ENCODE data around the gene COL4A3.
A peak's percentile ranks its signal among the peaks of the same experiment; 100 is the strongest.

The COL4A3 gene

DNA sequence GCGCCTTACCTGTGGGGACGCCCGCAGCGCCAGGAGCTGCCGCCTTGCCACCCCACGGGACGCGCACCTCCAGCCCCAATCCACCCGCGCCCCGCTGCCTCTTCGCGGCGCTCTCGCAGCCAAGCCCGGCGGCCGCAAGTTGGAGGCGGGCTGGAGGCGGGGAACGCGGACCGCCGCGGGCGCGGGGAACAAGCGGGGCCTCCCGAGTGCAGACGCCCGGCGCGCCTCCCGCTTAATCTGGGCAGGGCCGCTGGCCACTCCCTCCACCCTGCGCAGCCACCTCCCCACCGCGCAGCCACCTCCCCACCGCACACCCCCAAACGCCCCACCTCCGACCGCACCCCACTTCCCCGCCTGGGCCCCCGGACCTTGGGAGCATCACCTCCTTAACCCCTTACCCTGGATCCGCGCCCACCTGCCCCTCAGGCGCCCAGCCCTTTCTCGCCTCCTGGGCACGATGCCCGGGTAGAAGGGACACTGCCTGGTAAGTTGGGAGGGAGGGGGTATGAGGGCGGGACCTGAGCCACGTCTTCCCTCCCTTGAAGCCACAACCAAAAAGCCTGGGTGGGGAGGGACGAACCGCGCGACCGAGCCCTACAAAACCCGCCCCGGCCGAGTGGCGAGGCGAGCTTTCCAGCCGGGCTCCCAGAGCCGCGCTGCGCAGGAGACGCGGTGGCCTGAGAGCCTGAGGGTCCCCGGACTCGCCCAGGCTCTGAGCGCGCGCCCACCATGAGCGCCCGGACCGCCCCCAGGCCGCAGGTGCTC lies at the start of gene COL4A3, which contains the start of gene COL4A4:
Gene COL4A3, plus strand, starts transcription at position 627 of the 765 bp plus-strand sequence. Its CDS starts 103 bp downstream, at position 730.
Gene COL4A4, minus strand, starts transcription at position 208 of the 765 bp plus-strand sequence. CDS start 16,722 bp downstream, outside the sequence.
- DNase-seq (ENCODE audit: low spot score), result peak; percentile 20

DNA sequence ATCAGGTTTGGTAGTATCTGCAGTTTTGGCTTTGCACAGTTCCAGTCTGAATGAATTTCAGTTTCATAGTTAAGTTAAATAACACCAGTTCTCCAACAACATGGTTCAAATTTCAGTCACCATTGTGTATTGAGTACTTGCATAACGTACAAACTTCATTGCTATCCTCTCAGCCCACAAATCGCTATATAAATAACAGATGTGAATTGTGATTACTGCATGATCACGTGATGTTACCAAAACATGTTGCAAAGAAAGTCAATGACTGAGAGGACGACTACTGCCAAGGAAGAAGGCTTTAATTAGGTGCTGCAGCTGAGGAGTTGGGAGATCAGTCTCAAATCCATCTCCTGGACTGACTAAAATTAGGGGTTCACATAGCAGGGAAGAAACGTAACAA lies 48.7 kb upstream of the COL4A3 start:
- no peak for DNase-seq (ENCODE audit: low spot score)

DNA sequence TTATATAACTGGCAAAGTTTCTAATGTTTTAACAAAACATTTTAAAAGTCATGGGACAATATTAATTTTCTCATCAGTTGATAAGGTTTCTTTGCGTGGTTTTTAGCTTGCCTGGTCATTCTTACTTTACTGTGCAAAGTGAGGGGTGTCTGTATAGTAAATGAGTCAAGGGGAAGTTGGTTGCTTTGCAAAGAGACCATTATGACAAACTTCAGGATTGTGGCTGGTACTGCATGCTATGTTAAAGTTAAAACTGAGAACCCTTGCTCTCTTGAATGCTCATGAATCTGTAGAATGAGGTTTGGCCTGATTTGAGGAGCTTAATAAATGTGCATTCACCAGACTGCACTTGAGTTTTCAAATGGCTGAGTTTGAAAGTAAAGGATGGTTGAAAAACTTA lies 47.4 kb upstream of the COL4A3 start:
- DNase-seq (ENCODE audit: low spot score), result no peak

DNA sequence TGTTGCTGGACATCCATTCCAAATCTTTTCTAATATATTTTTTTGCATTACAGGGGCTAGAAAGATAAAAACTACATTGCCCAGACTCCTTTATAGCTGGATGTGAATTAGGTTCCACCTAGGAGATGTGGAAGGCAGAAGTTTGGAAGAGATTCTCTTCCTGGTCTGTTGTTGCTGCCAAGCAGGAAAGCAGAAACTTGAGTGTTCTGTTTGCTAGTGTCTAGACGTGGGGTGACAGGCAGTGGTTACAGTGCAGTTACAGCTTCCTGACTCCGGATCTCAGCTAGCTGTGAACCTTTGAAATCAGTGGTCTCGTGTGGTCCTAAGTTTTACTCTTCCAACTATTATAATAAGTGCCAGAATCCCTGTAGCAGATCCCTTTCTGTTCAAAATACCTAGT lies 46.6 kb upstream of the COL4A3 start:
- no peak for DNase-seq (ENCODE audit: low spot score)

DNA sequence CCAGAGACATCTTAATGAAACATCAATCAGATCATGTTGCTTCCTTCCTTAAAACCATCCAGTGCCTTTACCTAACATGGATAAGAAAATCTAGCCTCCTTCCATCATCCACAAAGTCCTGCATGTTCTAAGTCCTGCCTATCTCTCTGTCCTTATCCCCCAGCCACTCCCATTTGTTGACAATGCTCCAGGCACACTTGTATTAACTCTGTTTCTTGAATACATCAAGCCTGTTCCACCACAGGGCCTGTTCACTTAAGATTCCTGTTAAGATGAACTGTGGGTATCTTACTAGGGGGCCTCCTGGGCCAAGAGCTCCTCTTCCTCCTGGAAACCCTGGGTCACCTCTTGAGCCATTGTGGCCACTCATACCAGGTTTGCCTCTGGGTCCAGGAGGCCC lies 46.1 kb upstream of the COL4A3 start:
- DNase-seq (ENCODE audit: low spot score), result no peak

DNA sequence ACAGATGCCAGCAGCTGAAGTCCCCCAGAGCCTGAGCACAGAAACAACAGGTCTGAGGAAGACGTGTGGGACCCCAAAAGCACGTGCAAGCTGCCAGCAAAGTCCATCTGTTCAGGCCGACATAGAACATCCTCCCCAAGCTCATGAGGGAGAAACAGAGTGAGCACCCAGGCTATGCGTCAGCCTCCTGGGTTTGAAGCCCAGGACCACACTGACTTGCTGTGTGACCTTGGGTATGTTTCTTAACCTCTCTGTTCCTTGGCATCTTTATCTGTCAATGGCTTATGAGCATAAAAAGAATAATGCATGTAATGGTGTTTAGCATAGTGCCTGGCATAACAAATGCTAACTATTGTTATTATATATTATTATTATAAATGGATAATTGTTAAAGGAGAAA lies 40.7 kb upstream of the COL4A3 start:
- DNase-seq (ENCODE audit: low spot score), result no peak

DNA sequence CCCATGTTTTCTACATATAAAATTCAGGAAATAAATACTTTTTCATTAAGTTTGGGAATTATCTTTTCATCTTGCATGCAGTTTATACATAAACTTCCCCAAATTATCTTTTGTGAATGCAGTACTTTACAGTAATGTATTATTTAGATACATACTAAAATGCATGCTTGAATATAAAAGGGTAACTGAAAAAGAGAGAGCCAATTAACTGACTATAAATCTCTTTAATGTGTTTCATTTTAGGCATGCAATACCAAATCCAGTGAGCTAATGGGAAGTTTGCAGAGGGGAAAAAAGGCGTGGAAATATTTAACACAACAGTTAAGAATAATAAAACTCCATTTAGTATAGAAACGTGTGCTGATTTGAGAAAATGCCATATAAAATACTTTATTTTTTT lies 39.6 kb upstream of the COL4A3 start:
- no peak for DNase-seq (ENCODE audit: low spot score)

DNA sequence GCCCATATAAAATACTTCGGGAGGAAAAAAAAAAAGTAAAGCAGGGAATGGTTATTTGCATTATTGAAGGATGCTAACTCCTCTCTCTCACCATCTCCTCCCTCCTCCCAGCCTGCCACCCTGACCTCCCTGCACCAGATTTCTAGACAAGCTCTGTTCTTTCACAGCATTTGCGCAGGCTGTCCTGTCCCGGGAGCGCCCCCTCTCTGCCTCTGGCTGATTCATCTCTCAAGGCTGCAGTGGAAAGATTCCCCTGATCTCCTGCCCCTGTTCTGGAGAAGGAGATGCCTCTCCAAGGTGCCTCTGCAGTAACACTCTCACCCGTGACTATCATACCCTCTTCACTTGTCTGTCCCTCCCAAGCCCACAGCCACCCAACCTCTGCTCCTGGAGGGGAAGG lies 38.9 kb upstream of the COL4A3 start:
- DNase-seq (ENCODE audit: low spot score), result no peak

DNA sequence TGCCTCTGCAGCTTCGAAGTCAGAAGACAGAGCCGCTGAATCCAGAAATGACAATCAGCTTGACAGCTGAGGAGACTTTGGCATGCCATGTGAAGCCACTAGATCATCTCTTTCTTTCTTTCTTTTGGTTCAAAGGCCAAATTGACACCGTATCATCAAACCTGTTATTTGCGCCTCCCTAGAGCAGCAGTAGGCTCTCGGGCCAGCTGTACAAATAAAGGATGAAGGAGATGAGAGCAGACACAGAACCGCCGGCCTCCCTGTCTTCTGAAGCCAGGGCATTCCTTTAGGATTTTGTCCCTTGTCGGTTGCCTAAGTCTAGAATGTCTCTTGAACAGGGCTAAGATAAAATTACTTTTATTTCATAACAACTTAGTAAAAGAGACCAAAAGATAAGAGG lies 37.2 kb upstream of the COL4A3 start:
- no peak for DNase-seq (ENCODE audit: low spot score)

DNA sequence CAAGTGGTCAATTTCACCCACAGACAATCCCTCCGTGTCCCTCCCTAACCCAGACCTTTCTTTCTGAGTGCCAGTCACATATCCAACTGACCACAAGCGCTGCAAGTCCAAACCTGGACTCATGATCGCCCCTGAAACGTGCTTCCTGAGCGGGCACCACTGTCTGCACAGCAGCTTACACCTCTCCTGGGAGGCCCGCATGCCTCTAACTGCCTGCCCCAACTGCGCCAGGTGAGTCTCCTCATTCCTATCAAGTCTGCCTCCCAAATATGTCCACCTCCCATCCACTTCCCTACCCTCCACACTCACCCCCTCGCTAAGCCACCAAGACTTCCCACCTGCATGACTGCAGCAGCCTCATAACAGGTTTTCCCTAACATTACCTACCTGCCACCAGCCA lies 33.8 kb upstream of the COL4A3 start:
- no peak for DNase-seq (ENCODE audit: low spot score)

DNA sequence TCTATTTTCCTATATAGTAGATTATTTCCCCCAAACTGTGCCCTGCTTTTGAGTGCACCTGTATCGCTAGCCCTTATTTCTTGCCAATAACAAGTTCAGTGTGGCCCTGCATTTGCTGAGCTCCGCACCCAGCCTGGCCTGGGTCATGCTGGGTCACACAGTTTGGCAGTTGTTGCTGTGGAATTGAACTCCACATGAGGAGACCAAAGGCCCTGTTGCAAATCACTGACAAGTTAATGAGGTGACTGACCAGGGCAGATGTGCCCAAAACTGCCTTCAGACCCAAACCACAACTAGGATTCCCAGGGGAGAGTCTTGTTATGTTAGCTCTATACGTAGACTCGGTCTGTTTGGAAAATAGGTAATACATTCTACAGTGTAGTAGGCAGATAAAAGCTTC lies 31.4 kb upstream of the COL4A3 start:
- no peak for DNase-seq (ENCODE audit: low spot score)

DNA sequence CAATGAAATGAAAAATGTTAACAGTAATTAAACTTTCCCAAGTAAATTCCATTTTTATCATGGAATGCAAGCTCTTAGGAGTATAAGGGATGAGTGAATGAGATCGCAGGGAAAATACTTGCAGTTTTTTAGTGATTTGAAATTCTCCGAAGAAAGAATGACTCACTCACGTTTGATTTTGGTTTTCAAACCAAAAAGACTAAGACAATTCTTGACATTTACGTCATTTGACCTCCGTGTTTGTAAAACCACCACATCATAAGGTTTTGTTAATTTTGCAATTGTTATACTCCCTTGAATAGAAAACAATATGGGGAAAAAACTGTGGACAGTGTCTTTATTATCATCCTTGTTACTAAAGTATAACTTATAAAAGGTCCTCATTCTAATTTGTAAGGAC lies 29.8 kb upstream of the COL4A3 start:
- no peak for DNase-seq (ENCODE audit: low spot score)

DNA sequence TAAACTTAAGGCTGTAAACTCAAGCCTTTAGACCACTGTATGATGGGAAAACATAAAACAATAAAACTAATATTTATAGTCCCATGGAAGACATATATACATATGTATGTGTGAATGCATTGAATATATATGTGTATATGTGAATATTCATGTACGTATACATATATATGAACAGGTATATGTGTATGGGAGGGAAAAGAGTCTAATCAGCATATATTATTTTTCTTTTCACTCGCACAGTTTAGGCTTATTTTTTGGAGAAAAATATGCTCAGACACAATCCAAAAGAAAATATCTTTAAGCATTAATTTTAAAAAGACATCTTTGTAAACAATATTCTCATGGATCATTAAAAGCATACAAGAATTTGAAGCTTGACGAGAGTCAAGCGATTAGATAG lies 23.1 kb upstream of the COL4A3 start:
- no peak for DNase-seq (ENCODE audit: low spot score)

DNA sequence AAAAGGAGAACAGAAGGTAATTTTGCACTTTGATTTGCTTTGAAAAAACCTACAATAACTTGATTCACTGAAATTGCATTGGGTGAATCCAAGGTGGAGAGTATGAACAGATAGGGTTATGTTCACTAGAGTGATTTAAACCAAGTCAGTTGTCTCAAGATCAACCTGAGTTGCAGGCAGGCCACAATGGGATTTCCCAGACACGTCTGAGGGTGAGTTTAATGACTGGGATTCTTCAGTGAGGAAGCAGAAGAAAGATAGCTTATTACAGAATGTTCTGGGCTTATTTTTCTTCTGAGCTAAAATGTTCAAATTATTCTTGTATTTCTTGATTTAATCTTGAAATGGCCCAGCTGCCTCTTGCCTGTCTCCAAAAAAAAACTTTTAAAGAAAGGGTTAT lies 20.5 kb upstream of the COL4A3 start:
- DNase-seq (ENCODE audit: low spot score), result no peak

DNA sequence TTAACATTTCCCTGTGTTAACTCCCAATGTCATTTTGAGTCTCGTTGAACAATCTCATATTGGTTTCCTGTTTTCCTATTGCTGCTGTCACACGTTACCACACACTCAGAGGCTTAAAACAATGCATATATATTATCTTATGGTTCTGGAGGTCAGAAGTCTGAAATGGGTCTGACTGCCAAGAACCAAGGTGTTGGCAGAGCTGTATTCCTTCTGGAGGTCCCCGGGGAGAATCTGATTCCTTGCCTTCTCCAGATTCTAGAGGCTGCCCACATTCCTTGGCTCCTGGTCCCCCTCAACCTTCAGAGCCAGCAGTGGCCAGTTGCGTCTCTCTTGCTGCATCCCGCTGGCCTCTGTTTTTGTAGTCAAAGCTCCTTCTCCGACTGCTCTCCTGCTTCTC lies 18.0 kb upstream of the COL4A3 start:
- DNase-seq (ENCODE audit: low spot score), result no peak

DNA sequence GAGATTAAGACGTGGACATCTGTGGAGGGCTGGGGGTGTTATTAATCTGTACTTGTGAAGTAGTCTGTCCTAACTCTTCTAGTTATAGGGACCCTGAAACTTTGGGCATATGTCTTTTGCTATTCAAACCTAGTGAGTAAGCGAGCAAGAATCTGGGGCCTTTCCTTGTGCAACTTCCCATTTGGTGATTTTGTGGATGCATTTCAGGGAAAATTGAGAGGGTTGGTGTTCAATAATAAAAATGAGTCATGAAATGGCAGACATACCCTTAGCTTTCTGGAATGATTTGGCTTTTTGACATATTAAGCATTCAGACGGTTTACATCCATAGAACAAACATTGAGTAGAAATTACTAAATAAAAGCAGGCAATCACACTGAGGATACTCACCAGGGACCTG lies 17.4 kb upstream of the COL4A3 start:
- DNase-seq (ENCODE audit: low spot score), result no peak

DNA sequence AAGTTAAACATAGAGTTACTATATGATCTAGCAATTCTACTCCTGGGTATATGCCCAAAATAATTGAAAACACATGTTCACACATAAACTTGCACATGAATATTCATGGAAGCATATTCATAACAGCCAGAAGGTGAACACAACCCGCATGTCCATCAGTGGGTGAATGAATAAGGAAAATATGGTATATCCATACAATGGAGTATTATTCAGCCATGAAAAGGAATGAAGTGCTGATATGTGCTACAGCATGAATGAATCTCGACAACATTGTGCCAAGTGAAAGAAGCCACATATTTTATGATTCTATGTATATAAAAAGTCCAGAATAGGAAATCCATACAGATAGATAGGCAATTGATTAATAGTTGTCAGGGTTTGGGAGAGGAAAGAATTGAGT lies 16.3 kb upstream of the COL4A3 start:
- DNase-seq (ENCODE audit: low spot score), result no peak

DNA sequence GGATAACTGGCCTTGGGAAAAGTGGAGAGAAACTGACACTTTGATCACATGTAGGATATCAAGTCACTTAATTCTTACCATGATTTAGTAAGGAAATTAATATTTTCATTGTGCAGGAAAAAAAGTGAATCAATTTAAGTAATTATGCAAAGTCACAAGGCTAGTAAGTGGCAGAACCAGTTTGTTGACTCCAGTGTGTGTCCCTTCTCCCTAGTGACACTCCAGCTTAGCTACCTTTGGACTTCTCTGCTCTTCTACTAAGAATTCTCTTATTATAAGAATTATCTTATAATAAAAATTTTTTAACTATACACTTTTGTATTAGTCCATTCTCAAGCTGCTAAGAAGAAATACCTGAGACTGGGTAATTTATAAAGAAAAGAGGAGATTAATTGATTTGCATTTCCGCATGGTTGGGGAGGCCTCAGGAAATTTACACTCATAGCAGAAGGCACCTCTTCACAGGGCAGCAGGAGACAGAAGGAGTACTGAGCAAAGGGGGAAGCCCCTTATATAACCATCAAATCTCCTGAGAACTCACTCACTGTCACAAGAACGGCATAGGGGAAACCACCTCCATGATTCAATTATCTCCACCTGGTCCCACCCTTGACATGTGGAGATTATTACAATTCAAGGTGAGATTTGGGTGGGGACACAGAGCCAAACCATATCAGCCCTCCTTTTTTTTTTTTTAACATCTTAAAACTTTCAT lies 14.0 kb upstream of the COL4A3 start:
- DNase-seq (ENCODE audit: low spot score), result no peak

DNA sequence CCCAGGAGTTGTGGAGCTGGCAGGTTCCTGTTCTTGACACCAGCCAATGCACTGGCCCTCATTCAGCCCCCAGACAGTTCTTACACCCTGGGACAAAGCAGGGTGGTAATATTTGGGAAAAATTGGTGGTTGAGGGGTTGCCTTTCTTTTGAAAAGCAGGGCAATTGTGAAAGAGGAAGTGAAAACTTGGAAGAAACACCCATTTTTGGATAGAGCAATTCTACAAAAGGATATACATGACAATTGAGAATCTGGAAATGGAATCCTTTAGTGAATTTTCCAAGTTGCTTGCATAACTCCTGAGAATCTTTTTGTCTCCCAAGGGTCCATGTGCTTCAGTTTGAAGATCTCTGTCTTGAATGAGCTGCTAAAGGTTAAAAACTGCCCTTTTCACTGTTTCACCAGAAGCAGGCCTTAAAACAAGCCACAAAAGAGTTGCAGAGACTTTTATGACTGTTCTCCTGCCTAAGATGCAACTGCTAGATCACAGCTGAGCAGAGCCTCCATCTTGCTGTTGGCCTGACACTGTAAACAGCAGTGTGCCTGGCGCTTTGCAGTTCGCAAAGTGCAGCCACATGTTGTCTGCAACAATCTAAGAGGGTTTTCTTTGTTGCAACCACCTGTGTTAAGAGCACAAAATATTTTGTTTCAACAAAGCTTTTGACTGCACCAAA lies 12.2 kb upstream of the COL4A3 start:
- no peak for DNase-seq (ENCODE audit: low spot score)

DNA sequence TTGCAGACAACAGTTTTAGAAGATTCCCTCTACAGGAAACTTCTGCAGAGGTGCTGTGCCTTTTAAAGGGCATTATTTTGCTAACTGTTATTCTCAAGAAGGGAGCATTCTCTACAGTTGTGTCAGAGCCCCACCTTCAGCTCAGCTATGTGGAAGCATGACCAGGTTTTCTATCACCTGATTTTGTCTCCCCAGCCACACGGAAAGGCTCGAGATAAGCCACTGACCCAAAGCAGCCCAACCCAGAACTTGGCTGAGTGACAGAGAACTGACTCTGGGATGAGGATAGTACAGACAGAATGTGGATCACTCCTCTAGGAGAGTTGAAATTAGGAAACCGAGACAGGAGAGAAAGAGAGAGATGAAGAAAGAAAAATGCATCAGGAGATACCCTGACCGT lies 11.1 kb upstream of the COL4A3 start:
- no peak for DNase-seq (ENCODE audit: low spot score)

DNA sequence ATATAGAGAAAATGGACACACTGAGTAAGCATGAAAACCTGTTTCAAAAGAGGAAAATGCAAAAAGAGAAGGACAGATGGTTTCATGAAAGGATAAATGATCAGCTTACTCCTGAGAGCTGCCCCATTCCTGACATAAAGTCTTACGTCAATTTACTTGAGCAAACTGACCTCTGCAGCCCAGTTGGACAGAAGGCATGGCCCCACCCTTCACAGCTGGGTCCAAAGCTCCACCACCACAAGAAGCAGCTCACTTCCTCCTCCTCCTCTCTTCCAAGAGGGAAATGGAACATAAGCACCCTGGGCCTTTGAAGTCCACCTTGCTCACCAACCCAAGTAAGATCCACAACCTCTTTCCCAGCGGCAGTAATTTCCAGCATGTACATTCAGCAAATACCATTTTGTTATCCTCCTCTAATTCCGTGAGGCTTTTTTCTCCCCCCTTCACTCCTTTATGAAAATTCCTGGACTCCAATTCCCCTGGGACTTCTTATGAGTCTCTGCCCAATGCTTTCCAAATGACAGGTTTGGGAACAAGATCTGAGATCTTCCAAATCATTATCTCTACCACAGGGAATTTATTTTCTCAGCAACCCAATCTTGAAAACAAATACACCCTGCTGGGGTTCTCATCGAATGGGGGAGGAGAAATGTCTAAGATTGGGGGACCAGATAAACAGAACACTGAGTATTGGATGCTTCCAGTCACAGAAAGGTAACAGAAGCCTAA lies 10.5 kb upstream of the COL4A3 start:
- no peak for DNase-seq (ENCODE audit: low spot score)

DNA sequence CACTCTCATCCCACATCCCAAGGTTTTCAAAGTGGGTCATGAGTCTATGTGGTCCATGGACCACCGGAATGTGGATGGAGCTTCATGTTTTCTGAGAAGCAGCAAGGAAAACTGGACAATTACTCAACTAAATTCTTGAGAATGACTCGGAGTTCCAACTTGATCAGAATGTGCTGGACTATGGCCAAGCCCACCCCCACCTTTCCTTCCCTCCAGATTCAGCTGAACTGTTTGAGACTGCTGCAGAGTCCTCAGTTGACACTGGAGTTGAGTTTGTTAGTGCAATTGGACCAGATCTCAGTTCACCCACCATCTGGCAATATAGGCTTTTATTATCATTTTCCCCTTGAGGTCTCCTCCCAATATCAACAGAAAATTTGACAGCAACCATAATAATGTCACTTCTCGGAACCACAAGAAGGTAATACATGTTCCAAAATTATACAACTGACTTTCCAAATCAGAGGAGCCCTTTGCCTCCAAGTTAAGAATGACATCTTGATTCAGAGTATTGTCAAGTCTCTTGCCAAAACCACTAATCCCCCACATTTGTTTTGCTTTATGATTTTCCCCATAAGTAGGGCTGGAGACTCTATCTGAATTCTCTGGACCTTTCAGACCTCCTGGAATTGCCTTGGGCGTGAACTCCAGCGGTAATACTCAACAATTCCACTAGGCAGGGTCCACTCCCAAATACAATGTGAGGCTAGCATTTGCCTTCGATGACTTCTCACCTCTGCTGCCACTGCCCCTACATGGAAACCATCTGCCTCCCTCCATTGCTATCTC lies 9.2 kb upstream of the COL4A3 start:
- DNase-seq (ENCODE audit: low spot score), result peak; percentile 9

Data from hepatic stellate cell (primary cell).